DMS 273 (cell line): ENCODE data around the gene MESP1.

Experiments used
- DNase-seq: peaks from one replicate; lab custom pipeline; 2025; ENCODE audit not compliant: unreplicated experiment; lab: John Stamatoyannopoulos, UW

The MESP1 gene

GRCh38 chr15:89732451-89733172 is 18.4 kb downstream of the MESP1 start:
- no peak for DNase-seq

DNA sequence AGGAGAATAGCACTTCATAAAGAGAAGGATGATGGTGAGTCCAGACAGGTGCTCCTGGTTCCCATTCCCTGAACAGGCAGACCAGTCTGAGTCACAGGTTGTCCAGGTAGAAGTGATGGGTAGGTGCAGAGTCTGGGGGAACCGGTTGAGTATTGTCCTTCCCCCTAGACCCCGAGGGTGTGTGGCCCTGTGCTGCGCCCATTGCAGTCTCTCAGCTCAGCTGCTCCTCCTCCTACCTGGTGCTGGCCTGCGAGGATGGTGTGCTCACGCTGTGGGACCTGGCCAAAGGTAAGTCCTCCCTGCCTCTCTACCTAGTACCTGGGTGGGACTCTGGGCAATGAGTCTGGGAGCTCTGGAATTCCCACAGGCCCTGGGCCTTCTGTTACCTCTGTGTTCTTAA is 19.8 kb downstream of the MESP1 start:
- no peak for DNase-seq

DNA sequence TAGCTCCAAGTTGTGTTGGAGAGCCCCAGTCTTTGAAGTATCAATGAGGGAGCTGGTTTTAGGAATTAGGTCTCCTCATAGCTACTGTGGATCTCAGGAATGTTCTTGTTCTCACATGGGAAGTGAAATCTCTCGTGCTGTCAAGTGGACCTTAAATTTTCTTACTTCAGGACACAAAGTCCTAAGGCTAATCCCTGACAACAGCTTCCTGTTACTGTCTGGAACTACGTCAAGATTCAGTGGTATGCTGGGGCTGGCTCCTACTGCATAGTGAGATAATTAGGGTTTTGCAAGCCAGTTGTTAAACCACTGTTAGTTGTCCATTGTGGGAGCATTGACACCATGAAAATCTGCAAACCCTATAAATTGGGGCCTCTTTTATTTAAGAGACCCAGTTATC is 22.8 kb downstream of the MESP1 start:
- DNase-seq, result no peak

DNA sequence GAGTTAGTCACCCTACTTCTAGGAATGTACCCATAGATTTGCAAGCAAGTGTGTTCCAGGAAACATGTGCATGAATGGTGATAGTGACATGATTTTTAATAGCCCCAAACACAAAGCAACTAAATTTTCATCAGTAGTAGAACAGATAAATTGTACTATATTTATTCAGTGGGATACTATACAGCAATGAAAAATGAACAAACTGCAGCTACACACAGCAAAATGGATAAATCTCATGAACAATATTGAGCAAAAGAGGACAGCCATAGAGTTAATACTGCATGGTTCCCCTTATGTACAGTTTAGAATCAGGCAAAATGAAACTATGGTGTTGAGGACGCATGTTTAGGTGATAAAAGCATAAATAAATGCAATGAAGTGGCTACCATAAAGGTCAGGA is 26.0 kb downstream of the MESP1 start:
- no peak for DNase-seq

GRCh38 chr15:89724621-89725020 is 26.4 kb downstream of the MESP1 start:
- no peak for DNase-seq

GRCh38 chr15:89723031-89723430 is 28.0 kb downstream of the MESP1 start:
- DNase-seq, result no peak

GRCh38 chr15:89714775-89715174 is 36.3 kb downstream of the MESP1 start:
- no peak for DNase-seq

- no peak for DNase-seq
These were observed 43.5 kb downstream of the MESP1 start for GRCh38 chr15:89707577-89707976.

- no peak for DNase-seq
These were observed 46.6 kb downstream of the MESP1 start for GRCh38 chr15:89704411-89704810.
